ENCODE measurements around the gene KCTD16.

Gene KCTD16

DNA sequence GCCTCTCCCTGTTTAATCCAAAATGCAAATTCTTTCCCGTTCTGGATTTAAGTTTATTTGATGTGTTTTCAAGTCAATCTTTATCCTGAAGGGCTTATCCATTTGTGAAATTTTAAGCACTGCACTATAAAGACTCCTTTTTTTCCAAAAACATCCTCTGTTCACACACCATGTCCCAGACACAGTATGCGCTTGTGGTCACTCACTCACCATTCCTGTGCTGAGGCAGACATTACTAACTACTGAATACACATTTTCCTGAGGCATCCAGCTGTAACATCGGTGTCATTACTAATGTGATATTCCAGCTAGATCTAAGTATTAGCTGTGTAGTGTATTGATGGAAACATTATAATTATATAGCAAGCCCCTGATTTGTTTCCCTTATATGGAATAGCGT, 298.4 kb downstream of the KCTD16 start:
- no peak for DNase-seq

GRCh38 chr5:144472221-144472620, 301.5 kb downstream of the KCTD16 start:
- no peak for DNase-seq

- no peak for DNase-seq
These were observed 303.0 kb downstream of the KCTD16 start for GRCh38 chr5:144473650-144474049.

DNA sequence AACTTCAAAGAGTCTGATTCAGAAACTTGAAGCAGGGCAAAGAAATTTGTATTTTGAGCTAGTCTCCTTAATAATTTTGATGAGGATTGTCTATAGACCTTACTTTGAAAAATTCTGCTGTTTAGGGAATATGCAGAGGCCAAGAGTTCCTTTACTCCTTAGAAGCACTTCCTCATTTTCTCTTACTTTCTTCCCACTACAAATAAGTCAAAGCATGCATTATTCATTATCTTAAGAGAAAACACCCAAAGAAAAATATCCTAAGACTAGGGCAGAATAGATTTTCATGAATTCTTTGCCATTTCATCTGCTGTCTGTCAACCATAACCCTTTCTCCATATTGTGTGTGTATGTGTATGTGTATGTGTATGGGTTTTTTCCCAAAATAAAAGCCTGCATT, 307.9 kb downstream of the KCTD16 start:
- DNase-seq: no peak

- no peak for DNase-seq
These were observed 311.2 kb downstream of the KCTD16 start for GRCh38 chr5:144481861-144482260.

- no peak for DNase-seq
These were observed 313.6 kb downstream of the KCTD16 start for GRCh38 chr5:144484124-144484897.

- DNase-seq: no peak
These were observed 314.9 kb downstream of the KCTD16 start for GRCh38 chr5:144485540-144485939.

- no peak for DNase-seq
These were observed 316.5 kb downstream of the KCTD16 start for GRCh38 chr5:144487207-144487606.

GRCh38 chr5:144487761-144488160, 317.1 kb downstream of the KCTD16 start:
- no peak for DNase-seq

GRCh38 chr5:144503123-144503522, 332.4 kb downstream of the KCTD16 start:
- DNase-seq: no peak

GRCh38 chr5:144504929-144505577, 334.4 kb downstream of the KCTD16 start:
- DNase-seq: no peak

- no peak for DNase-seq
These were observed 340.3 kb downstream of the KCTD16 start for GRCh38 chr5:144510845-144511579.

DNA sequence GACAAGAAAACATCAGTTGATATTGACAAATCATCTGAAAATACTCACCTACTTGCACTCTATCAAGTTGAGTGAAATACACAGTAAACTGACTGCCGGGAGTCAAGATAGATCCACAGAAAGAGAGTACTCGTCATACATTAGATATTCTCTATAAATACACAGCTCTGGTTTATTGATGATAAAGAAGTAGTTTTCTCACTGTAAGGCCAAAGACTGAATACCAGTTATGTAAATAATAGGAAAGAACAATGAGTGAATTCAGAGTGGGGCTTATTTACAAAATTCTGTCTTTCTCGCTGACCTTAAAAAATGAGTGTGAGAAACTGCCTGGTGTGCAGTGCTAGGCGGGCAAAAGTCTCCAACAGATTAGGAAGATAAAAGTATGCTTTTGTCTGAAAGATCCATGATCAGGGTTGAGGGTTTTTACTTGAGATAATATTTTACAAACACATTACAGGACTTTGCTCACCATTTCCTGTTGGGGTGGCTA, 341.0 kb downstream of the KCTD16 start:
- no peak for DNase-seq

DNA sequence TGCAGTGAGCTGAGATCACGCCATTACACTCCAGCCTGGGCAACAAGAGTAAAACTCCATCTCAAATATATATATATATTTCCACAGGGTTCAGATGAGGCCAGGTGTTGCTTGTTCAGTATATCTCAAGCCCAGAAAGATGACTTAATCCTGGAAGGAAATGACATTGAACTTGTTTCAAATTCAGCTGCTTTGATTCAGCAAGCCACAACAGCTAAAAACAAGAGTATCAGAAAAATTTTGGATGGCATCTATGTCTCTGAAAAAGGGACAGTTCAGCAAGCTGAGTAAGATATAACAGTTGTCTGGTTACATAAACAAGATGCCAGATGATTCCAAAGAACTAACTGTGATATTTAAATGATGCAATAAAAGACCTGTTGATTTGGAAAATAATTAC, 352.0 kb downstream of the KCTD16 start:
- DNase-seq: no peak

- DNase-seq: no peak
These were observed 354.3 kb downstream of the KCTD16 start for GRCh38 chr5:144525000-144525399.

DNA sequence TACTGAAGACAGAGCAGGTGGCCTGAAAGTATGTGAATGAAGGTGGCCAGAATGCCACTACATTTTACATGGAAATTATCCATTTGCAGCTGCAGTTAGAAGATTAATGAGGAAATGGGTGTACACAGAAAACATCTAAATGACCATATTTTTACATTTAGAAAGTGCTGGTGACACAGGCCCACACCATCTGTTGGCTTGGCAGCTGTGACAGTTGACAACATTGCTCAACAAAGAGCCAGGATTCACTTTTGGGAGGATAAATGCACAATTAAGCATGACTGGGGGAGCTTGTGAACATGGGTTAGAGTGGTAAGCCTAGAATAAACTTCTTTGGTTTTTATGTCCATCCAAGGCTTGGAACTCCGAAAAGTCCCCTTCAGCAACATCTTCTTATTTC, 360.5 kb downstream of the KCTD16 start:
- no peak for DNase-seq
